Upper lobe of left lung (tissue), 4 donors: ENCODE results near the gene KLK15.

Experiments used
- CTCF ChIP-seq, 6 experiments: fragments of 450-650 bp in 4 of 6; fragments of 200-600 bp in 2 of 6; sonication (generic) in 2 of 6; IDR thresholded peaks; one replicate each; pipeline ENCODE4 v1.5.1; 2016 to 2019; ENCODE audit warnings: antibody characterized with exemption in 6 of 6
- POLR2A ChIP-seq, 4 donors: fragments of 450-650 bp; IDR thresholded peaks; one replicate each; pipeline ENCODE4 v1.5.1; 2016 to 2017; ENCODE audit warnings: antibody characterized with exemption in 4 of 4, mild to moderate bottlenecking in 2 of 4
- POLR2AphosphoS5 ChIP-seq, 2 donors: sonication (generic); formaldehyde crosslinking; IDR thresholded peaks; one replicate each; pipeline ENCODE4 v1.5.1; 2017; ENCODE audit warnings: antibody characterized with exemption in 2 of 2

GRCh38 chr19:50818859-50819472, 14.4 kb downstream of the KLK15 start:
- TF ChIP-seq CTCF (IDR thresholded peaks at IDR 0.05) (no peak), POLR2A (IDR thresholded peaks at IDR 0.05) (no peak), POLR2AphosphoS5 (IDR thresholded peaks at IDR 0.05) (no peak)
